ENCODE results near the gene IKBKE.

The IKBKE gene

GRCh38 chr1:206455666-206456344, 14.5 kb upstream of the IKBKE start:
- DNase-seq = no peak

GRCh38 chr1:206456577-206457370, 13.5 kb upstream of the IKBKE start:
- no peak for DNase-seq

- DNase-seq = no peak
Observed at GRCh38 chr1:206457408-206458120, 12.7 kb upstream of the IKBKE start.

GRCh38 chr1:206459703-206460102, 10.6 kb upstream of the IKBKE start:
- no peak for DNase-seq

- DNase-seq = no peak
Observed at GRCh38 chr1:206460836-206461426, 9.3 kb upstream of the IKBKE start.

GRCh38 chr1:206461602-206462455, 8.4 kb upstream of the IKBKE start:
- peak; percentile 62 for DNase-seq

GRCh38 chr1:206463137-206463536, 7.1 kb upstream of the IKBKE start:
- no peak for DNase-seq

GRCh38 chr1:206463911-206464310, 6.4 kb upstream of the IKBKE start:
- DNase-seq = no peak

- no peak for DNase-seq
Observed at GRCh38 chr1:206464456-206464964, 5.8 kb upstream of the IKBKE start.

- no peak for DNase-seq
Observed at GRCh38 chr1:206465951-206466350, 4.3 kb upstream of the IKBKE start.

GRCh38 chr1:206466840-206467649, 3.2 kb upstream of the IKBKE start:
- DNase-seq = no peak

- DNase-seq = no peak
Observed at GRCh38 chr1:206467915-206468314, 2.4 kb upstream of the IKBKE start.

GRCh38 chr1:206468571-206468970, 1.7 kb upstream of the IKBKE start:
- DNase-seq = no peak

- no peak for DNase-seq
Observed at GRCh38 chr1:206469411-206469932, 804 bp upstream of the IKBKE start.

GRCh38 chr1:206470692-206471414, 577 bp downstream of the IKBKE start:
- no peak for DNase-seq

GRCh38 chr1:206471415-206471801, 1.1 kb downstream of the IKBKE start:
- DNase-seq = no peak

- DNase-seq = no peak
Observed at GRCh38 chr1:206472024-206472423, 1.7 kb downstream of the IKBKE start.

- no peak for DNase-seq
Observed at GRCh38 chr1:206472454-206472853, 2.2 kb downstream of the IKBKE start.

- DNase-seq = no peak
Observed at GRCh38 chr1:206472886-206473285, 2.6 kb downstream of the IKBKE start.

- no peak for DNase-seq
Observed at GRCh38 chr1:206476058-206476457, 5.8 kb downstream of the IKBKE start.
